H9 (cell line): ENCODE data around the gene TMC4. TPM values are rescaled to one million over a fixed set of nuclear protein-coding genes. Genes with fewer than 3 reads are reported as not detected.

Source experiments
- DNase-seq: peaks from one replicate; pipeline ENCODE4 v3.0.0-alpha.2; 2017
- H2AFZ ChIP-seq: one replicate; pipeline ENCODE4 v1.6.1; 2013; ENCODE audit warnings: mild to moderate bottlenecking, low read length, control low read depth, moderate library complexity
- H2AK5ac ChIP-seq: 2 replicates; pipeline ENCODE4 v1.6.1; 2013; ENCODE audit warnings: low read length, control low read depth, mixed read lengths; ENCODE audit not compliant: insufficient read length
- H2BK120ac ChIP-seq: one replicate; pipeline ENCODE4 v1.6.1; 2013; ENCODE audit warnings: low read depth, mild to moderate bottlenecking, low read length, control low read depth, inconsistent platforms; ENCODE audit not compliant: poor library complexity, severe bottlenecking
- H2BK12ac ChIP-seq: 2 replicates; pipeline ENCODE4 v1.6.1; 2013; ENCODE audit warnings: low read length, control low read depth, mixed read lengths, low read depth; ENCODE audit not compliant: insufficient read length
- H2BK15ac ChIP-seq: 2 replicates; pipeline ENCODE4 v1.6.1; 2013; ENCODE audit warnings: low read depth, low read length, control low read depth
- H2BK20ac ChIP-seq: one replicate; pipeline ENCODE4 v1.6.1; 2013; ENCODE audit warnings: low read depth, mild to moderate bottlenecking, low read length, control low read depth, inconsistent platforms; ENCODE audit not compliant: poor library complexity, severe bottlenecking
- H2BK5ac ChIP-seq: 2 replicates; pipeline ENCODE4 v1.6.1; 2013; ENCODE audit warnings: low read length, control low read depth, mixed read lengths; ENCODE audit not compliant: insufficient read length
- H3K14ac ChIP-seq: 2 replicates; pipeline ENCODE4 v1.6.1; 2013; ENCODE audit warnings: low read length, control low read depth; ENCODE audit not compliant: insufficient read depth
- H3K18ac ChIP-seq: 2 replicates; pipeline ENCODE4 v1.6.1; 2013; ENCODE audit warnings: low read depth, mild to moderate bottlenecking, mixed read lengths, low read length, control low read depth; ENCODE audit not compliant: insufficient read length
- H3K23ac ChIP-seq: 2 replicates; pipeline ENCODE4 v1.6.1; 2013; ENCODE audit warnings: low read length, control low read depth, mixed read lengths, low read depth; ENCODE audit not compliant: insufficient read length
- H3K23me2 ChIP-seq: 2 replicates; pipeline ENCODE4 v1.6.1; 2013; ENCODE audit warnings: low read depth, mild to moderate bottlenecking, mixed read lengths, low read length, control low read depth; ENCODE audit not compliant: insufficient read length, poor library complexity, severe bottlenecking
- H3K27ac ChIP-seq: 2 replicates; pipeline ENCODE4 v1.5.1; 2013; ENCODE audit warnings: low read length, control low read depth, mixed read lengths, low read depth; ENCODE audit not compliant: insufficient read length
- H3K27me3 ChIP-seq: 2 replicates; pipeline ENCODE4 v1.6.1; 2013; ENCODE audit warnings: low read length, control low read depth, inconsistent platforms; ENCODE audit not compliant: insufficient read depth
- H3K4ac ChIP-seq: 2 replicates; pipeline ENCODE4 v1.6.1; 2013; ENCODE audit warnings: low read depth, mild to moderate bottlenecking, control low read depth, inconsistent platforms, low read length, moderate library complexity
- H3K4me1 ChIP-seq: 2 replicates; pipeline ENCODE4 v1.6.1; 2013; ENCODE audit warnings: low read length, control low read depth, inconsistent platforms; ENCODE audit not compliant: insufficient read depth
- H3K4me2 ChIP-seq: 2 replicates; pipeline ENCODE4 v1.6.1; 2013; ENCODE audit warnings: low read length, control low read depth, mixed read lengths; ENCODE audit not compliant: insufficient read length, insufficient read depth
- H3K56ac ChIP-seq: 2 replicates; pipeline ENCODE4 v1.6.1; 2013; ENCODE audit warnings: low read depth, mild to moderate bottlenecking, mixed read lengths, low read length, control low read depth; ENCODE audit not compliant: insufficient read length
- H3K79me1 ChIP-seq: 2 replicates; pipeline ENCODE4 v1.6.1; 2013; ENCODE audit warnings: low read depth, mild to moderate bottlenecking, moderate library complexity, low read length, control low read depth, inconsistent platforms; ENCODE audit not compliant: insufficient read depth, poor library complexity, severe bottlenecking
- H3K79me2 ChIP-seq: 2 replicates; pipeline ENCODE4 v1.6.1; 2013; ENCODE audit warnings: low read length, control low read depth, inconsistent platforms; ENCODE audit not compliant: insufficient read depth
- H3K9ac ChIP-seq: 2 replicates; pipeline ENCODE4 v1.6.1; 2013; ENCODE audit warnings: low read length, control low read depth, mixed read lengths; ENCODE audit not compliant: insufficient read length; ENCODE audit errors: extremely low read depth
- H3K9me3 ChIP-seq: one replicate; pipeline ENCODE4 v1.6.1; 2013; ENCODE audit warnings: low read depth, low read length, inconsistent platforms; ENCODE audit not compliant: control insufficient read depth
- H3T11ph ChIP-seq: one replicate; pipeline ENCODE4 v1.6.1; 2013; ENCODE audit warnings: mild to moderate bottlenecking, low read length, control low read depth, inconsistent platforms
- H4K20me1 ChIP-seq: one replicate; pipeline ENCODE4 v1.6.1; 2013; ENCODE audit not compliant: control insufficient read depth, insufficient read length, insufficient read depth
- H4K5ac ChIP-seq: 2 replicates; pipeline ENCODE4 v1.6.1; 2013; ENCODE audit warnings: low read depth, mild to moderate bottlenecking, mixed read lengths, low read length, control low read depth; ENCODE audit not compliant: insufficient read length
- H4K8ac ChIP-seq: replicated peaks from 2 replicates; pipeline ENCODE4 v1.6.1; 2013; ENCODE audit warnings: low read length, control low read depth, mixed read lengths, low read depth; ENCODE audit not compliant: insufficient read length
- H4K91ac ChIP-seq: 2 replicates; pipeline ENCODE4 v1.6.1; 2013; ENCODE audit warnings: low read depth, mild to moderate bottlenecking, moderate library complexity, mixed read lengths, low read length, control low read depth; ENCODE audit not compliant: insufficient read length
- H3K27ac Mint-ChIP-seq, 3 experiments: 2 replicates in 2 of 3; 3 replicates in 1 of 3; pipeline ENCODE4 v1.8.0; 2020 to 2021; ENCODE audit warnings: mixed read lengths in 3 of 3, mild to moderate bottlenecking in 1 of 3, moderate library complexity in 1 of 3
- H3K27me3 Mint-ChIP-seq: 2 replicates; pipeline ENCODE4 v1.8.0; 2021; ENCODE audit warnings: low read depth, mild to moderate bottlenecking, moderate library complexity, mixed read lengths
- H3K36me3 Mint-ChIP-seq, 3 experiments: 2 replicates in 2 of 3; 3 replicates in 1 of 3; pipeline ENCODE4 v1.8.0; 2020 to 2021; ENCODE audit warnings: low read depth in 3 of 3, mixed read lengths in 3 of 3; ENCODE audit not compliant: insufficient read depth in 1 of 3
- H3K4me1 Mint-ChIP-seq, 2 experiments: 2 replicates each; pipeline ENCODE4 v1.8.0; 2020; ENCODE audit warnings: mixed read lengths in 2 of 2
- H3K4me3 Mint-ChIP-seq, 2 experiments: 2 replicates in 1 of 2; 3 replicates in 1 of 2; pipeline ENCODE4 v1.8.0; 2020 to 2021; ENCODE audit warnings: mild to moderate bottlenecking in 2 of 2, mixed read lengths in 2 of 2, moderate library complexity in 1 of 2
- H3K9me3 Mint-ChIP-seq, 2 experiments: 2 replicates in 1 of 2; 3 replicates in 1 of 2; pipeline ENCODE4 v1.8.0; 2020; ENCODE audit warnings: mild to moderate bottlenecking in 2 of 2, mixed read lengths in 2 of 2, moderate library complexity in 1 of 2
- CTCF ChIP-seq: fragments of 200-600 bp; sonication (generic); conservative IDR thresholded peaks from 3 replicates; pipeline ENCODE4 v1.8.0; 2021; ENCODE audit warnings: antibody characterized with exemption, mild to moderate bottlenecking
- WGBS: extraction: QIAGEN DNeasy Blood & Tissue Kit; methylation state at CpG from one replicate; pipeline ENCODE4 v1.1.7; 2013; ENCODE audit warnings: missing lambda C conversion rate, low lambda C conversion rate, mixed read lengths; ENCODE audit not compliant: insufficient read length; ENCODE audit errors: extremely low coverage; 5-methylcytosine and 5-hydroxymethylcytosine counted together
- total RNA-seq: library from RNA; stranded (reverse); gene quantifications from 2 replicates; pipeline ENCODE4 v1.2.1, GENCODE V29; 2021

Gene TMC4
- total RNA-seq, 1 experiment from 2014 or later, result 12.2 TPM

DNA sequence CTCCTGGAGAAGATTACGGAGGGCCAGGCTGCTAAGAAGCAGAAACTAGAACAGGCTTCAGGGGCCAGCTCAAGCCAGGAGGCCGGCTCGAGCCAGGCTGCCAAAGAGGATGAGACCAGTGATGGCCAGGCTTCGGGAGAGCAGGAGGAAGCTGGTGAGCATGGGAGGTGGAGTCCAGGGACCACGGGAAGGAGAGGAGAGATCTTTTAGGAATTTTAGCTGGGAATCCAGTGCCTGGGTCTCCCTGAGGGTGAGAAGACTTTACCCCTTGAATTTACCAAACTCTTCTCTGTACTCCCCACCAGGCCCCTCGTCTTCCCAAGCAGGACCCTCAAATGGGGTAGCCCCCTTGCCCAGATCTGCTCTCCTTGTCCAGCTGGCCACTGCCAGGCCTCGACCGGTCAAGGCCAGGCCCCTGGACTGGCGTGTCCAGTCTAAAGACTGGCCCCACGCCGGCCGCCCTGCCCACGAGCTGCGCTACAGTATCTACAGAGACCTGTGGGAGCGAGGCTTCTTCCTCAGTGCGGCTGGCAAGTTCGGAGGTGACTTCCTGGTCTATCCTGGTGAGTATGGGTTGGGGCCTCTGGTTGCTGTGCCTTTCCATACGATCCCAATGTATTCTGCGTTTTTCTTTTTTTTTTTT is 19.0 kb upstream of the TMC4 start:
- Histone ChIP-seq H3K4me1 (peaks cover 3% of the 10 kb centered on the region; the same call in 1 of the 2 replicates), H2AFZ (no peak overlapping the region), H4K8ac (no peak overlapping the region), H3K79me2 (no peaks in the 10 kb centered on the region), H2BK20ac (no peak overlapping the region), H2BK5ac (no peak overlapping the region), H3K23ac (no peak overlapping the region), H4K5ac (no peak overlapping the region), H3K4ac (no peak overlapping the region), H3K27me3 (no peaks in the 10 kb centered on the region), H2BK15ac (no peak overlapping the region), H3K9me3 (no peaks in the 10 kb centered on the region), H3K27ac (no peak overlapping the region), H2AK5ac (no peak overlapping the region), H3K56ac (no peak overlapping the region), H3K18ac (no peak overlapping the region), H4K20me1 (peaks cover 3% of the 10 kb centered on the region), H4K91ac (no peak overlapping the region), H3T11ph (no peak overlapping the region), H2BK120ac (no peak overlapping the region), H3K9ac (peak overlapping the region; percentile 71), H3K4me2 (peak overlapping the region; percentile 89), H2BK12ac (no peak overlapping the region), H3K23me2 (peaks cover 11% of the 10 kb centered on the region), H3K79me1 (no peaks in the 10 kb centered on the region), H3K14ac (no peak overlapping the region; the same call in 1 of the 2 replicates)
- Mint-ChIP-seq H3K27ac (peak overlapping the region; percentile 55 to 96 (median 72); a peak in 5 of 7 replicates), H3K9me3 (no peaks in the 10 kb centered on the region), H3K4me3 (peak overlapping the region; percentile 87 to 93), H3K27me3 (no peaks in the 10 kb centered on the region), H3K36me3 (peaks cover 25 to 50% (median 48%) of the 10 kb centered on the region in 3 experiments), H3K4me1 (peaks cover 13 to 28% of the 10 kb centered on the region in 2 experiments)
- no CpG with 5 or more reads among the region's 19 CpGs for WGBS
- no peak for TF ChIP-seq CTCF
- DNase-seq, result no peak
